IPS-18c (cell line): ENCODE results near the gene SPDYE16.
"Not testable (repeated sequence)": the region's sequence is repeated elsewhere in the genome, so short reads cannot be mapped to it uniquely, and the experiment has no call there.

ENCODE experiments used
- H3K4me3 ChIP-seq: 2 replicates; pipeline ENCODE4 v1.7.0; 2013; ENCODE audit warnings: low read depth, mild to moderate bottlenecking, low read length, moderate library complexity; ENCODE audit not compliant: insufficient read depth
- H3K9me3 ChIP-seq: one replicate; pipeline ENCODE4 v1.6.1; 2013; ENCODE audit warnings: mild to moderate bottlenecking, low read length, moderate library complexity; ENCODE audit not compliant: control insufficient read depth, insufficient read depth

The SPDYE16 gene

GRCh38 chr7:76543197-76543596, at the start of gene SPDYE16:
TSS of gene SPDYE16 (minus strand) at chr7:76543297. CDS start at chr7:76541459, 1,838 bp downstream.
- H3K4me3 ChIP-seq, result not testable (repeated sequence)

GRCh38 chr7:76592694-76593093, 49.6 kb upstream of the SPDYE16 start:
- not testable (repeated sequence) for H3K9me3 ChIP-seq, H3K4me3 ChIP-seq

More at GRCh38 chr7:76543197-76543596, at the start of gene SPDYE16:
- not testable (repeated sequence) for H3K9me3 ChIP-seq

GRCh38 chr7:76591602-76592304, 48.7 kb upstream of the SPDYE16 start:
- H3K4me3 ChIP-seq, H3K9me3 ChIP-seq: not testable (repeated sequence)

GRCh38 chr7:76591033-76591432, 47.9 kb upstream of the SPDYE16 start:
- H3K4me3 ChIP-seq, H3K9me3 ChIP-seq: not testable (repeated sequence)

- H3K9me3 ChIP-seq, result not testable (repeated sequence)
Measured at GRCh38 chr7:76588586-76588985, 45.5 kb upstream of the SPDYE16 start.

GRCh38 chr7:76586585-76587315, 43.7 kb upstream of the SPDYE16 start:
- not testable (repeated sequence) for H3K9me3 ChIP-seq

More at GRCh38 chr7:76588586-76588985, 45.5 kb upstream of the SPDYE16 start:
- not testable (repeated sequence) for H3K4me3 ChIP-seq

GRCh38 chr7:76583636-76584281, 40.7 kb upstream of the SPDYE16 start:
- not testable (repeated sequence) for H3K9me3 ChIP-seq, H3K4me3 ChIP-seq

More at GRCh38 chr7:76586585-76587315, 43.7 kb upstream of the SPDYE16 start:
- H3K4me3 ChIP-seq, result not testable (repeated sequence)

GRCh38 chr7:76582848-76583631, 39.9 kb upstream of the SPDYE16 start:
- not testable (repeated sequence) for H3K4me3 ChIP-seq, H3K9me3 ChIP-seq

- H3K4me3 ChIP-seq, H3K9me3 ChIP-seq: not testable (repeated sequence)
Measured at GRCh38 chr7:76575919-76576655, 33.0 kb upstream of the SPDYE16 start.

GRCh38 chr7:76575431-76575830, 32.3 kb upstream of the SPDYE16 start:
- not testable (repeated sequence) for H3K4me3 ChIP-seq, H3K9me3 ChIP-seq

GRCh38 chr7:76572296-76572695, 29.2 kb upstream of the SPDYE16 start:
- not testable (repeated sequence) for H3K4me3 ChIP-seq, H3K9me3 ChIP-seq

GRCh38 chr7:76570324-76570775, 27.3 kb upstream of the SPDYE16 start:
- H3K4me3 ChIP-seq, H3K9me3 ChIP-seq: not testable (repeated sequence)

GRCh38 chr7:76568742-76569141, 25.6 kb upstream of the SPDYE16 start:
- not testable (repeated sequence) for H3K9me3 ChIP-seq, H3K4me3 ChIP-seq

GRCh38 chr7:76567753-76568152, 24.7 kb upstream of the SPDYE16 start:
- H3K9me3 ChIP-seq, H3K4me3 ChIP-seq: not testable (repeated sequence)

GRCh38 chr7:76567311-76567710, 24.2 kb upstream of the SPDYE16 start:
- H3K9me3 ChIP-seq, result not testable (repeated sequence)

GRCh38 chr7:76565001-76565400, 21.9 kb upstream of the SPDYE16 start:
- H3K4me3 ChIP-seq, H3K9me3 ChIP-seq: not testable (repeated sequence)

More at GRCh38 chr7:76567311-76567710, 24.2 kb upstream of the SPDYE16 start:
- not testable (repeated sequence) for H3K4me3 ChIP-seq

- not testable (repeated sequence) for H3K9me3 ChIP-seq, H3K4me3 ChIP-seq
Measured at GRCh38 chr7:76561342-76561741, 18.2 kb upstream of the SPDYE16 start.
